OCI-LY3 (cell line): Measurements from ENCODE around the gene ZNF786.

ENCODE experiments used
- H2AFZ ChIP-seq: fragments of 200-600, 300-600 bp; shearing (Covaris generic); 2 replicates; pipeline ENCODE4 v1.6.0; 2014; ENCODE audit warnings: antibody characterized with exemption, low read depth, low read length
- H3K27ac ChIP-seq: fragments of 200-600, 300-600 bp; sonication (generic); 2 replicates; pipeline ENCODE4 v1.5.1; 2014; ENCODE audit warnings: mild to moderate bottlenecking, low read length, moderate library complexity, mixed read lengths
- H3K27me3 ChIP-seq: fragments of 200-600, 300-600 bp; sonication (generic); 2 replicates; pipeline ENCODE4 v1.6.1; 2014; ENCODE audit warnings: low read depth, low read length, mixed read lengths
- H3K36me3 ChIP-seq: fragments of 200-600, 300-600 bp; sonication (generic); replicated peaks from 2 replicates; pipeline ENCODE3; 2014; ENCODE audit warnings: low read depth, low read length, mixed read lengths
- H3K4me1 ChIP-seq: fragments of 300-600, 200-600 bp; sonication (generic); 2 replicates; pipeline ENCODE4 v1.6.1; 2014; ENCODE audit warnings: low read length, mixed read lengths
- H3K4me2 ChIP-seq: fragments of 200-600, 300-600 bp; sonication (generic); 2 replicates; pipeline ENCODE4 v1.6.1; 2014; ENCODE audit warnings: low read length, mixed read lengths
- H3K4me3 ChIP-seq: fragments of 300-600, 200-600 bp; sonication (generic); 2 replicates; pipeline ENCODE4 v1.5.1; 2014; ENCODE audit warnings: antibody characterized with exemption, mild to moderate bottlenecking, low read length, moderate library complexity
- H3K79me2 ChIP-seq: fragments of 300-600, 200-600 bp; shearing (Covaris generic); 2 replicates; pipeline ENCODE4 v1.6.1; 2014; ENCODE audit warnings: mild to moderate bottlenecking, low read length, mixed read lengths
- H3K9ac ChIP-seq: fragments of 300-600, 200-600 bp; shearing (Covaris generic); 2 replicates; pipeline ENCODE4 v1.6.0; 2014; ENCODE audit warnings: mild to moderate bottlenecking, low read length, moderate library complexity
- H3K9me3 ChIP-seq: fragments of 200-600, 300-600 bp; shearing (Covaris generic); 2 replicates; pipeline ENCODE4 v1.6.1; 2014; ENCODE audit warnings: low read length, mixed read lengths; ENCODE audit not compliant: insufficient read depth
- H4K20me1 ChIP-seq: fragments of 200-600, 300-600 bp; sonication (generic); 2 replicates; pipeline ENCODE4 v1.6.1; 2016; ENCODE audit warnings: low read length, mixed read lengths; ENCODE audit not compliant: insufficient read depth
- EZH2phosphoT487 ChIP-seq: fragments of 200-600 bp; shearing (Covaris generic); IDR thresholded peaks from 2 replicates; pipeline ENCODE4 v1.6.1; 2018; ENCODE audit warnings: antibody characterized with exemption, mixed run types, low read depth
- TF ChIP-seq, protein P1 (sequence below): fragments of 200-600, 300-600 bp; sonication (generic); IDR thresholded peaks from 2 replicates; pipeline ENCODE4 v1.5.1; 2014; ENCODE audit warnings: antibody characterized with exemption, low read length, low read depth

ZNF786 gene

DNA sequence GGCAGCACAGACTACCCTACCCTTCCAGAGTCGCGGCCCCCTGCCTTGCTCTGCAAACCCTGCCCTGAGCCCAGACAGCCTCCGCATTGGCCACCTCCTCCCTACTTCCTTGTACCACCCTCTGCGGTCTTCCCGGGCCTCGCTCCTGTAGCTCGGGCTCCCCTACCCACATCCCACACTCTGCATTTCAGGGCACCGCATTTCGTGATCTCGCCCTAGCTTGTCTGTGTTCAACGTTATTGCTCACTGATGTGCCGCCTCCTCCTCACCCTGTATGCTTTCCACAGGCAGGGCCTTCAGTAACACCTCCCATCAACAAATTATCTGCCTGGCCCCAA, 68.8 kb downstream of the ZNF786 start:
- H4K20me1 ChIP-seq: peaks cover 51% of the 10 kb centered on the region
- no peak overlapping the region for H3K9ac ChIP-seq
- H3K4me3 ChIP-seq: no peak overlapping the region
- TF ChIP-seq, protein P1, sequence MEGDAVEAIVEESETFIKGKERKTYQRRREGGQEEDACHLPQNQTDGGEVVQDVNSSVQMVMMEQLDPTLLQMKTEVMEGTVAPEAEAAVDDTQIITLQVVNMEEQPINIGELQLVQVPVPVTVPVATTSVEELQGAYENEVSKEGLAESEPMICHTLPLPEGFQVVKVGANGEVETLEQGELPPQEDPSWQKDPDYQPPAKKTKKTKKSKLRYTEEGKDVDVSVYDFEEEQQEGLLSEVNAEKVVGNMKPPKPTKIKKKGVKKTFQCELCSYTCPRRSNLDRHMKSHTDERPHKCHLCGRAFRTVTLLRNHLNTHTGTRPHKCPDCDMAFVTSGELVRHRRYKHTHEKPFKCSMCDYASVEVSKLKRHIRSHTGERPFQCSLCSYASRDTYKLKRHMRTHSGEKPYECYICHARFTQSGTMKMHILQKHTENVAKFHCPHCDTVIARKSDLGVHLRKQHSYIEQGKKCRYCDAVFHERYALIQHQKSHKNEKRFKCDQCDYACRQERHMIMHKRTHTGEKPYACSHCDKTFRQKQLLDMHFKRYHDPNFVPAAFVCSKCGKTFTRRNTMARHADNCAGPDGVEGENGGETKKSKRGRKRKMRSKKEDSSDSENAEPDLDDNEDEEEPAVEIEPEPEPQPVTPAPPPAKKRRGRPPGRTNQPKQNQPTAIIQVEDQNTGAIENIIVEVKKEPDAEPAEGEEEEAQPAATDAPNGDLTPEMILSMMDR: no peak
- no peak for TF ChIP-seq EZH2phosphoT487
- H3K27me3 ChIP-seq: no peaks in the 10 kb centered on the region
- peaks cover 73% of the 10 kb centered on the region for H3K79me2 ChIP-seq
- H3K4me1 ChIP-seq: peaks cover 12% of the 10 kb centered on the region
- no peak overlapping the region for H3K4me2 ChIP-seq
- H3K36me3 ChIP-seq: peaks cover 51% of the 10 kb centered on the region
- no peak overlapping the region for H2AFZ ChIP-seq
- H3K9me3 ChIP-seq: no peaks in the 10 kb centered on the region
- no peak overlapping the region for H3K27ac ChIP-seq

DNA sequence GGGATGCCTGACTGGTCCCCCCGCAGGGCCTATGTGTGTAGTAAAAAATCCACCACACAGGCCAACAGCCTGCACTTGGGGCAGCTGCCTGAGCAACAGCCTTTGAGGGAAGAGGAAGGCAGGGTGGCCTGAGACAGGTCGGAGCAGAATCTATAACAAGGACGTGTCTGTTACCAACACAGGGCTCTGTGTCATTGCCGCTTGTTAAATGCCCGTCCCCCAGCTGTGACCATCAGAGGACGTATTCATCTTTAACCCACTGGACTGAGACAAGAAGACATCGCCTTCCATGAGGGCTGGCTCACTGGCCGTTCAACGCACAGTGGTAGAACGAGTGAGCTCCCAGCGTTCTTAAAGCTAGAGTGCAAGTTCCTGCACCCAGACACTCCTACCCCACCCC, 70.0 kb downstream of the ZNF786 start:
- Histone ChIP-seq H3K27me3 (no peaks in the 10 kb centered on the region), H3K9ac (no peak overlapping the region), H4K20me1 (peaks cover 39% of the 10 kb centered on the region), H3K79me2 (peaks cover 64% of the 10 kb centered on the region), H3K4me1 (no peaks in the 10 kb centered on the region), H3K4me2 (no peak overlapping the region), H3K27ac (no peak overlapping the region), H3K9me3 (no peaks in the 10 kb centered on the region), H3K36me3 (peaks cover 48% of the 10 kb centered on the region), H3K4me3 (no peak overlapping the region), H2AFZ (no peak overlapping the region)
- no peak for TF ChIP-seq EZH2phosphoT487
- TF ChIP-seq, protein P1: no peak
